Esophagus muscularis mucosa (tissue), 4 donors: ENCODE data around the gene IFNGR1. TPM values are rescaled to one million over a fixed set of nuclear protein-coding genes. Genes with fewer than 3 reads are reported as not detected.

ENCODE experiments used
- DNase-seq: peaks from one replicate; pipeline ENCODE4 v3.0.0-alpha.2; 2017; ENCODE audit errors: extremely low spot score
- H3K27ac ChIP-seq, 4 donors: fragments of 200-600 bp; sonication (generic); replicated peaks in 1 of 4; 1 replicate in 3 of 4; 2 replicates in 1 of 4; pipeline ENCODE4 v1.5.1; 2016 to 2019; ENCODE audit warnings: mild to moderate bottlenecking in 1 of 4
- H3K27me3 ChIP-seq, 4 donors: fragments of 200-600 bp; sonication (generic); one replicate each; pipeline versions ENCODE4 v1.5.1 to v1.6.0; 2016 to 2019
- H3K36me3 ChIP-seq, 4 donors: fragments of 200-600 bp; sonication (generic); one replicate each; pipeline ENCODE4 v1.5.1; 2016 to 2019
- H3K4me1 ChIP-seq, 4 donors: fragments of 200-600 bp; sonication (generic); one replicate each; pipeline ENCODE4 v1.5.1; 2016 to 2019
- H3K4me3 ChIP-seq, 4 donors: fragments of 200-600 bp; sonication (generic); 1 replicate in 2 of 4; 2 replicates in 2 of 4; pipeline ENCODE4 v1.5.1; 2016 to 2019; ENCODE audit warnings: mild to moderate bottlenecking in 4 of 4, moderate library complexity in 1 of 4
- H3K9me3 ChIP-seq, 4 donors: fragments of 200-600 bp; sonication (generic); 1 replicate in 3 of 4; 2 replicates in 1 of 4; pipeline ENCODE4 v1.5.1; 2016 to 2019
- EP300 ChIP-seq: sonication (generic); formaldehyde crosslinking; IDR thresholded peaks from one replicate; pipeline ENCODE4 v1.6.1; 2017; ENCODE audit warnings: antibody characterized with exemption
- POLR2A ChIP-seq: fragments of 450-650 bp; IDR thresholded peaks from one replicate; pipeline ENCODE4 v1.6.1; 2017; ENCODE audit warnings: antibody characterized with exemption, moderate library complexity, mild to moderate bottlenecking, low read depth
- POLR2AphosphoS5 ChIP-seq, 2 donors: sonication (generic); formaldehyde crosslinking; IDR thresholded peaks; one replicate each; pipeline ENCODE4 v1.6.1; 2017; ENCODE audit warnings: antibody characterized with exemption in 2 of 2
- WGBS: methylation state at CpG from one replicate; pipeline ENCODE4 v1.1.5; 2018; 5-methylcytosine and 5-hydroxymethylcytosine counted together
- intact Hi-C: fragments of 100-400 bp; cut with DNase I; formaldehyde crosslinking; loops from one replicate; pipeline ENCODE4 v1.15.1; 2023
- total RNA-seq, 4 donors: library from RNA; depleted of rRNA; stranded (reverse); fragments of >200 nt; gene quantifications; one replicate each; pipeline versions ENCODE4 v1.1.0 to v1.2.1, GENCODE V29; 2016
- TF ChIP-seq, protein P1 (sequence below), 3 experiments: fragments of 200-600 bp in 2 of 3; fragments of 450-650 bp in 1 of 3; sonication (generic) in 2 of 3; IDR thresholded peaks; one replicate each; pipeline ENCODE4 v1.5.1; 2017 to 2019; ENCODE audit warnings: antibody characterized with exemption in 3 of 3, mild to moderate bottlenecking in 2 of 3, moderate library complexity in 1 of 3

IFNGR1 gene
- total RNA-seq, 4 donors from 2014 or later, result 52.8 to 95.9 (median 62.9) TPM

DNA sequence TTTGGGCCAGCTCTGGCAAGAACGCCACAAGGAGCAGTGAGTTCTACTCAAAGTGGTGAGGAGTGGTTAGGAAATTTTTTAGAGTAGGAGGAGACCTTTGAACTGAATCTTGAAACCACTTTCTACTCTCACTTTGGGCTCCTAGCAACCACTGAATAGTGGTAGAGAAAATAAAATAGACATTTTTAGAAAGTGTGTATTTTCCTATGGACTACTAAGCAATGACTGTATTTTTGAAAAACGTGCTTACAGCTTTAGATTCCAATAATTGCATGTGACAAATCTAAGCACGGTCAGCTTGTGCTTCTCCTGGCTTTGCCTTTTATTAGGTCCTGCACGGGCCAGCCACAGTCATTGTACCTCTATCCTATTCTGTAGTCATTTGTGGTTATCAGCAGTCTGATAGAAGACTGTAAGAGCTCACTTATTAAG lies 8.7 kb upstream of the IFNGR1 start:
- Histone ChIP-seq H3K4me3 (no peak overlapping the region), H3K4me1 (peaks cover 19 to 48% (median 32%) of the 10 kb centered on the region in 4 donors), H3K27ac (peak overlapping the region in 1 of 4 donors; percentile 31), H3K9me3 (no peaks in the 10 kb centered on the region), H3K27me3 (no peaks in the 10 kb centered on the region), H3K36me3 (no peaks in the 10 kb centered on the region)
- DNase-seq, result no peak
- 55% methylated on average over 4 of the region's 4 CpGs for WGBS
- TF ChIP-seq POLR2A, result no peak
- TF ChIP-seq, protein P1, sequence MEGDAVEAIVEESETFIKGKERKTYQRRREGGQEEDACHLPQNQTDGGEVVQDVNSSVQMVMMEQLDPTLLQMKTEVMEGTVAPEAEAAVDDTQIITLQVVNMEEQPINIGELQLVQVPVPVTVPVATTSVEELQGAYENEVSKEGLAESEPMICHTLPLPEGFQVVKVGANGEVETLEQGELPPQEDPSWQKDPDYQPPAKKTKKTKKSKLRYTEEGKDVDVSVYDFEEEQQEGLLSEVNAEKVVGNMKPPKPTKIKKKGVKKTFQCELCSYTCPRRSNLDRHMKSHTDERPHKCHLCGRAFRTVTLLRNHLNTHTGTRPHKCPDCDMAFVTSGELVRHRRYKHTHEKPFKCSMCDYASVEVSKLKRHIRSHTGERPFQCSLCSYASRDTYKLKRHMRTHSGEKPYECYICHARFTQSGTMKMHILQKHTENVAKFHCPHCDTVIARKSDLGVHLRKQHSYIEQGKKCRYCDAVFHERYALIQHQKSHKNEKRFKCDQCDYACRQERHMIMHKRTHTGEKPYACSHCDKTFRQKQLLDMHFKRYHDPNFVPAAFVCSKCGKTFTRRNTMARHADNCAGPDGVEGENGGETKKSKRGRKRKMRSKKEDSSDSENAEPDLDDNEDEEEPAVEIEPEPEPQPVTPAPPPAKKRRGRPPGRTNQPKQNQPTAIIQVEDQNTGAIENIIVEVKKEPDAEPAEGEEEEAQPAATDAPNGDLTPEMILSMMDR (IDR thresholded peaks at IDR 0.05), result no peak
- no peak for TF ChIP-seq EP300
- TF ChIP-seq POLR2AphosphoS5 (IDR thresholded peaks at IDR 0.05), result no peak
- intact Hi-C loops, result no loop called here

DNA sequence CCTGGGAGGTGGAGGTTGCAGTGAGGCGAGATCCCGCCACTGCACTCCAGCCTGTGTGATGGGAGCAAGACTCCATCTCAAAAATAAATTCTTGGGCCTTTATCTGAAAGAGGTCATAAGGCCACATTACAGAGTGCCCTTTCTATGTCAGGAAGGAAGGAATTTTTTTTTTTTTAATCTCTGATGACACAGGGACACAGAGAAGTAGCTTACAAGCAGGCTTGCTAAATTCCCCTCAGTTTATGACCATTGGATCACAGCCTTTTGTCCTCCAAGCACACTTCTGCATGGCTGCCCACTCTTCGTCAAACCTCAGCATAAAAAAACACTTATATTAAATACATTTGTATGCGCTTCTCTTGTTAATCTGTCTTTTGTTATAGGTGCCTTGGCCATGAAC lies 7.5 kb upstream of the IFNGR1 start:
- H3K27ac ChIP-seq, result peak overlapping the region in 1 of 4 donors; percentile 30
- TF ChIP-seq POLR2A (no peak), POLR2AphosphoS5 (IDR thresholded peaks at IDR 0.05) (no peak), EP300 (no peak)
- TF ChIP-seq, protein P1 (IDR thresholded peaks at IDR 0.05), result no peak
- intact Hi-C loops, result no loop called here

DNA sequence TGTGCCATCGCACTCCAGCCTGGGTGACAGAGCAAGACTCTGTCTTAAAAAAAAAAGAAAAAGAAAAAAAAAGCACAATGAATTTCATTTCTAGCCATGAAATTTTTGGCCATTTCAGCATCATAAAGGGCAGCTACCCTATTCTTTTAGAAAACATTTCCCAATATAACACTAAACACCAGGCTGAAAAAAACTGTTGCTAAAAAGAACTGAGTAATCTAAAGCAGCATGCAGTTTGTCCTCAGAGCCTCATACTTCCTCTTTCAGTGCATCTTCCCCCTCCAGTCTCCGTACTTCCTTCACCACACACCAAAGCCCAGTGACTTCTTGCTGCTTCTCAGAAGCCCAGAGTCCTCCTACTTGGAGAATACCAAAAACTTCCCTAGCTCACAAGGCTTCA lies 5.6 kb upstream of the IFNGR1 start:
- intact Hi-C loops, result no loop called here
- no peaks in the 10 kb centered on the region for H3K36me3 ChIP-seq
- no peaks in the 10 kb centered on the region for H3K9me3 ChIP-seq
- no peaks in the 10 kb centered on the region for H3K27me3 ChIP-seq
- 83% methylated on average over 2 of the region's 2 CpGs for WGBS
- H3K4me1 ChIP-seq, result peaks cover 42 to 76% (median 54%) of the 10 kb centered on the region in 4 donors
- H3K27ac ChIP-seq, result peak overlapping the region; percentile 39 to 64 (median 56)
- H3K4me3 ChIP-seq, result no peak overlapping the region
- TF ChIP-seq POLR2AphosphoS5 (IDR thresholded peaks at IDR 0.05) (peak in 1 of 2 donors; percentile 17), POLR2A (no peak)
- no peak for DNase-seq

More for the DNA sequence above, 7.5 kb upstream of the IFNGR1 start:
- peaks cover 30 to 59% (median 38%) of the 10 kb centered on the region in 4 donors for H3K4me1 ChIP-seq
- DNase-seq, result no peak
- H3K4me3 ChIP-seq, result no peak overlapping the region
- no peaks in the 10 kb centered on the region for H3K36me3 ChIP-seq
- H3K9me3 ChIP-seq, result no peaks in the 10 kb centered on the region
- no peaks in the 10 kb centered on the region for H3K27me3 ChIP-seq
- WGBS, result 94% methylated on average over 4 of the region's 4 CpGs

DNA sequence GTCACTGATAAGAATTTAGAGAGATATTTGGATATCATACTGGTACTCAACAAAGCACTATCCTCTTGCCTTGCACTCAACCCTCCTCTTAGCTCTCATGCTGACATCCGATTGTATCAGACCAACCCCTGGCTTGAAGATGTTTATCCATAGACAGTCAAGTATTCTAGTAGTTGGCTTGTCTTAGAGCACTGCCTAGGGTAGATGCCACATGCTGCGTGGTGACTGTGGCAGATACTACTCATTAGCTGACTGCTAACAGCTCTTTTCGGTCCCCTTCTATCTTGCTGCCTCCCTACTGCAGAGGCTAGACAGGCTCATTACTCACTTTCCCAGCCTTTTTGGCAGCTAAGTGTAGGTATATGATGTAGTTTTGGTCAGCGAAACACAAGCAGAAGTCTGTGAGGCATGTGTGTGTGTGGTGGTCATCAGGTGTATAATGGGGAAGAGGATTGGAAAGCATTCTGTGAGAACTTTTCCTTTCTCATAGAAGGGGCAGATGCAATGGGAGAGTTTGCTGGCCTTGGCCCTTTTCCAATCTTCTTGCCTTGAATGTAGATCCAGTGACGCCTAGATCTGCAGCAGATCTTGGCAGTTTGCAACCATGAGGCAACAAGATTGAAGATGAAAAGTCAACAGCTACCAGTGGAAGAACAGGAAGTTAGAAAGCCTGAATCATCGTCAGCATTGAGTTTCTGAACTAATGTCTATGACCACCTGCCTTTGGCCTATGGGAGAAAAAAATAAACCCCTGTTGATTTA lies 4.4 kb upstream of the IFNGR1 start:
- intact Hi-C loops, result no loop called here

DNA sequence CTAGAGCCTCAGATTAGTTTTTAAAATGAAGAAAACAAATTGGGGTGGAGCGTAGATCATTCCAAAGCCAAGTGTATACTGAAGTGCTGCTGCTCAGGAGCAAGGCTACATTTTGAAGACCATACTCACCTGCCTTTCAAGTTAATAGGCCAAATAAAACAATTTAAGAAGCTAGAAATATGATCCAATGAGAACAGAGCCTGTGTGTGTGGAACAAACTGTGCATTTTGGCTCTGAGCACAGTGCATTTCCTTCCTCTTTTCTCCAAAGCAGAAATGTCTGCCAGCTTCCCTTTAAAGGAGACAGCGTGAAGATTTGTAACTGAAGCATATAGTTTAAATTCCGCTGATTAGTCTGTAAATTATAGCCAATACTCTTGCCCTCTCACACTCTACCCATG lies 3.2 kb upstream of the IFNGR1 start:
- peaks cover 33 to 76% (median 53%) of the 10 kb centered on the region in 4 donors for H3K4me1 ChIP-seq
- TF ChIP-seq POLR2AphosphoS5 (IDR thresholded peaks at IDR 0.05), result peak; percentile 30 to 42
- TF ChIP-seq, protein P1 (IDR thresholded peaks at IDR 0.05), result no peak
- TF ChIP-seq EP300, result no peak
- TF ChIP-seq POLR2A, result no peak
- no peak for DNase-seq
- no peaks in the 10 kb centered on the region for H3K36me3 ChIP-seq
- WGBS, result 57% methylated on average over 3 of the region's 3 CpGs
- peak overlapping the region; percentile 48 to 66 (median 52) for H3K27ac ChIP-seq
- intact Hi-C loops, result no loop called here
- H3K4me3 ChIP-seq, result no peak overlapping the region
- no peaks in the 10 kb centered on the region for H3K27me3 ChIP-seq
- no peaks in the 10 kb centered on the region for H3K9me3 ChIP-seq

More for the DNA sequence above, 4.4 kb upstream of the IFNGR1 start:
- Histone ChIP-seq H3K4me1 (peaks cover 45 to 80% (median 57%) of the 10 kb centered on the region in 4 donors), H3K9me3 (no peaks in the 10 kb centered on the region), H3K4me3 (no peak overlapping the region), H3K27ac (peak overlapping the region in 3 of 4 donors; percentile 35 to 64 (median 57)), H3K36me3 (no peaks in the 10 kb centered on the region), H3K27me3 (no peaks in the 10 kb centered on the region)
- no peak for DNase-seq
- 76% methylated on average over 6 of the region's 6 CpGs for WGBS
- TF ChIP-seq EP300 (no peak), POLR2AphosphoS5 (IDR thresholded peaks at IDR 0.05) (peak in 1 of 2 donors; percentile 34)
- TF ChIP-seq, protein P1 (IDR thresholded peaks at IDR 0.05), result no peak
